HPDE6-E6E7 (cell line): ENCODE data around the gene KLF13.

Experiments used
- DNase-seq: peaks from one replicate; pipeline ENCODE4 v3.0.0; 2011; ENCODE audit warnings: missing footprints; ENCODE audit errors: extremely low spot score

KLF13 gene

GRCh38 chr15:31362886-31363285, 36.3 kb downstream of the KLF13 start:
- no peak for DNase-seq

- peak; percentile 67 for DNase-seq
These were observed 37.8 kb downstream of the KLF13 start for GRCh38 chr15:31364301-31365031.

- DNase-seq = no peak
These were observed 38.5 kb downstream of the KLF13 start for GRCh38 chr15:31365032-31365654.

- DNase-seq = no peak
These were observed 39.1 kb downstream of the KLF13 start for GRCh38 chr15:31365655-31366127.

- DNase-seq = no peak
These were observed 39.6 kb downstream of the KLF13 start for GRCh38 chr15:31366169-31366734.

- DNase-seq = no peak
These were observed 40.5 kb downstream of the KLF13 start for GRCh38 chr15:31367021-31367729.

- no peak for DNase-seq
These were observed 41.2 kb downstream of the KLF13 start for GRCh38 chr15:31367730-31368344.

GRCh38 chr15:31369727-31370126, 43.1 kb downstream of the KLF13 start:
- DNase-seq = no peak

GRCh38 chr15:31371520-31372240, 45.0 kb downstream of the KLF13 start:
- no peak for DNase-seq

GRCh38 chr15:31372635-31373091, 46.0 kb downstream of the KLF13 start:
- peak; percentile 52 for DNase-seq

- no peak for DNase-seq
These were observed 46.6 kb downstream of the KLF13 start for GRCh38 chr15:31373096-31373865.

GRCh38 chr15:31373970-31374369, 47.3 kb downstream of the KLF13 start:
- DNase-seq = no peak

- DNase-seq = no peak
These were observed 47.9 kb downstream of the KLF13 start for GRCh38 chr15:31374489-31374888.

GRCh38 chr15:31374986-31375385, 48.4 kb downstream of the KLF13 start:
- DNase-seq = no peak

GRCh38 chr15:31375772-31376171, 49.1 kb downstream of the KLF13 start:
- DNase-seq = no peak

- no peak for DNase-seq
These were observed 49.9 kb downstream of the KLF13 start for GRCh38 chr15:31376511-31376910.

GRCh38 chr15:31377030-31377429, 50.4 kb downstream of the KLF13 start:
- DNase-seq = no peak

GRCh38 chr15:31378363-31378903, 51.8 kb downstream of the KLF13 start:
- no peak for DNase-seq

GRCh38 chr15:31379042-31379441, 52.4 kb downstream of the KLF13 start:
- DNase-seq = no peak

GRCh38 chr15:31379577-31379976, 52.9 kb downstream of the KLF13 start:
- no peak for DNase-seq
